NCI-H2196 treated with DMSO at 0.1 percent for 48 hours (cell line): ENCODE results near the gene SFXN5.

Source experiments
- DNase-seq: peaks from one replicate; lab custom pipeline; 2025; ENCODE audit not compliant: unreplicated experiment; lab: John Stamatoyannopoulos, UW

SFXN5 gene

DNA sequence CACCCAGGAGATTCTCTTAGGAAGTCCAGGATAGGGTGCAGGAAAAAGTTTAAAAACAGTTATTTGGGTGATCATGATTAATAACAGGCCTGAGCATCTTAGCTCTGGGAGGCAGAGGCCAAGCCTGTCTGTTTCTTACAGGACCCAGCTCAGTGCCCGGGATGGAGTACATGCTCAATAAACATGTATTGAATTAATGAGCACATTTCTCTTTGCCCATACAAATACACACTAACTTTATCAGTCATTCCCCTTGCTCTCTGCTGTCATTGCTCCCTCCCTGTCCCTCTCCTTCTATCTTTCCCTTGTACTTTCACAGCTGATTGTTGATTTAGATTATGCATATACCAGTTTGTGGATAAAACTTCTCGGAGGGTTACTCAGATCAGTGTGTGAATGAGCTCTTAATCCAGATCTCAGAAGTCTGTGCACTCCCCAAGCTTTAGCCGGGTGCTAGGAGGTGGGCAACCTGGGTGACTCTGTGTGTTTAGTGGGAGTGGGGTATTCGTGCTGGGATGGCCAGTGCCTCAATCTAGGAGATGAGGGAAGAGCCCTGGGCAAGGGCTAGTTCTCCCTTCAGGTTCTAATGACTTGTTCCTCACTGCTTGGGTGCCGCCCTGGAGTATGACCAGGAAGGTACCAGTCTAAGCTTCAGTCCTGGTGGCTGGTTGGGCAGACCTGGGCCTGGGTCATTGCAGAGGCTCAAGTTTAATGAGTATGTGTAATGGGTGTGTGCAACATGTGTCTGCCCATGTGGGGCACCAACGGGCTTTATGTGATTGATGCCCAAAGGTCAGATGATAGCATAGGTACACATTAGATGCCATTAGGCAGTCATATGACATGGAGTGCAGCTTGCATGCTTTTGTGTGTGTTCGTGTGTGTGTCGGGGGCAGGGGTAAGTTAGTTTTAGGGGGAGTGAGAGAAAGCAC is 143.6 kb downstream of the SFXN5 start:
- DNase-seq: no peak

- DNase-seq: no peak
Observed at GRCh38 chr2:72926811-72927465, 144.6 kb downstream of the SFXN5 start.

GRCh38 chr2:72926368-72926767 is 145.1 kb downstream of the SFXN5 start:
- DNase-seq: no peak

GRCh38 chr2:72925328-72925943 is 146.1 kb downstream of the SFXN5 start:
- no peak for DNase-seq

- DNase-seq: no peak
Observed at GRCh38 chr2:72924353-72925240, 146.9 kb downstream of the SFXN5 start.

GRCh38 chr2:72923833-72924352 is 147.6 kb downstream of the SFXN5 start:
- no peak for DNase-seq

DNA sequence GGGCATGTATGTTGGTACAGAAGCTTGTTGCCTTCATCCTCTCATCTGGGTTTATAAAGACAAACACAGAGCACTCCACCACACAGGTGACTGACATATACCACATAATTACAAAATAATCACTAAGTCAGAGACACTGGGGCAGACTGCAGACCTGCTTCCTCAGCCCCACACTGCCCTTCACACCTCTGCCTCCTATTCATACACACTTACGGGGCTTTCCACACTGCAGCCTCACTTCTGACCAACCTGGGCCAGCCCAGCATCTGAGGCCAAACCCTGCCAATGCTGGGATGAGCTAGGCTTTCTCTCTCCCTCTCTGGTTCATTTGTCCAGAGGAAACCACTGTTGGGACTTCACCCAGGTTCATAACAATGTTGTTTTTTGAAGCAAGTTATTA is 149.7 kb downstream of the SFXN5 start:
- DNase-seq: no peak

GRCh38 chr2:72921088-72921851 is 150.2 kb downstream of the SFXN5 start:
- DNase-seq: no peak

DNA sequence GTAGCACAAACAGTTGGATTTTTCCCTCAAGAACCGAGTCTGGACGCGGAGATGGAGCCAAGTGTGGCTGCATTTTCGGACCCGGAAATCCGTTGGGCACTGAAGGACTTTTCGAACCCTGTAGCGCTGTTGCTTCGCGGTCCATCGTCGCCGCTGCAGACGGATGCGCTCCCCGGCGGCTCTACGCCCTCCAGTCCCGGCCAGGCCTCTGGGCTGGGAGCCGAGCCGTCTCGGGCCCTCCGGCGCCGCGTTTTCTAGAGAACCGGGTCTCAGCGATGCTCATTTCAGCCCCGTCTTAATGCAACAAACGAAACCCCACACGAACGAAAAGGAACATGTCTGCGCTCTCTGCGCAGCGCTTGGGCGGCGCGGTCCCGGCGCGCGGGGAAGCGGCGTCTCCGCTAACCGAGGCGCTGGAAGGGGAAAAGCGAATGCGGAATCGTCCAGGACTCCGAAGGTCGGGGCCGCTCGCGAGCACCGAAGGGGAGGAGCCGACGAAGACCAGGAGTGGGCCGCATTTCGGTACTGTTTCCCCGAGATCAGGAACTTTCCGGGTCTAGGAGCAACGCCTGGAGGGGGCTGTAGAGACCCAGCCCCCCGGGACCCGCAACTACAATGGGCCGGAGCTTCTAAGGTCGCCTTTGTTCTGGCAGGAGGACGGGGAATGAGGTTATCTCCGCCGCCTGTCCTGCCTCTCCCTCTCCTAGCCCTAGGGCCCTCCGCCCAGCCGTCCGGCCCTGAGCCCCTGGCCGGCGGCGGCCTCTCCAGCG is 151.0 kb downstream of the SFXN5 start:
- DNase-seq: no peak

DNA sequence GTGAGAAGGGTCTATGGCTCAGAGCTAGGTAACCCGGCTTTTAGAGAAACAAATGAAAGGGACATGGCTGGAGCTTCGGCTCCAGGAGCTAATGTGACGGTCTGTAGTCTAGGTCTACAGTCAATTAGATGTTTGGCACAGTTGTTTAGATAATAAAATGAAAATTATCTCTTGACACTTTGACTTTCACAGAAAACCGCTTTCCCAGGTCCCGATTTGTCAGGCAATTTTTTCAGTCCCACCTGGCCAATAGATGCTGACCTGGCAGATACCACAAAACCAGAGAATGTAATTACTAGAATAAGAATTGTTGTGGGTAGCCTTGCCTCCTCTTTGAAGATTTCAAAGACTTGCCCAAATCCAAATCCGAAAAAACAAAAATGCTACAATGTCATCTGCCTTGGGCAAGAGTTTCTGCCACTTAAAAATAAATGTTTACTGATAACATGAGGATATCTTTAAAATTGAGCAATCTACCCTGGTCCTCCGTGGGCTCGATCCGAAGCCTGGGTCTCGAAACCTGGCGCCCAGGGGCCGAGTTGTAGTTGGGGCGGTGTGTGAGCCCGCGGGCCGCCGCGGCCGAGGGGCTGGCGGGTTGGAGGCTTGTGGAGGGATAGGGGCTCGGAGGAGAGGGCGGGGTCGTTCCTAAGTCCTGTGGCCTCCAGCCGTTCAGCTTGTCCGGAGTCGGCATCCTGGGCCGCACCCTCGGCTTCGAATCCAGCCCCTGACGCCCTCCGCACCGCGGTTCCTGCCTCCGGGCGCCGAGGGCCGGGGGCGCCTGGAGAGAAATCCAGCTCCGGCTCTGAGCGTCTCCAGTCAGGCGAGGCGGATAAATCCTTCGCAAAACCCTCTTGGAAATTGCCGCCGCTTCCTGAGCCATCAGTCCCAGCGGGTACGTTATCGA is 151.8 kb downstream of the SFXN5 start:
- DNase-seq: no peak

DNA sequence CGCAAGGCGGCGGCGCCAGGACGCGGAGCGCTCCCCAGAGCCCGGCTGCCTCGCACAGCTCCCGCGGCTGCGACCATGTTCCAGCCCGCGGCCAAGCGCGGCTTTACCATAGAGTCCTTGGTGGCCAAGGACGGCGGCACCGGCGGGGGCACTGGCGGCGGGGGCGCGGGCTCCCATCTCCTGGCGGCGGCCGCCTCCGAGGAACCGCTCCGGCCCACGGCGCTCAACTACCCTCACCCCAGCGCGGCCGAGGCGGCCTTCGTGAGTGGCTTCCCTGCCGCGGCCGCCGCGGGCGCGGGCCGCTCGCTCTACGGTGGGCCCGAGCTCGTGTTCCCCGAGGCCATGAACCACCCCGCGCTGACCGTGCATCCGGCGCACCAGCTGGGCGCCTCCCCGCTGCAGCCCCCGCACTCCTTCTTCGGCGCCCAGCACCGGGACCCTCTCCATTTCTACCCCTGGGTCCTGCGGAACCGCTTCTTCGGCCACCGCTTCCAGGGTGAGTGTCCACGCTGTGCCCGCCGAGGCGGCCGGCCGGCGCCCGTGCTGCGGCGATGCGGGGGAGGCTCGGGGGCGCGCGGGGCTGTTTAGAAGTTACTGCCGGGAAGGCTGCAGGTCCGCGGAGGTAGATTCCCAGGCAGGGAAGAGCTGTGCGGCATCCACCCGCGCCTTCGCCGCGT is 153.5 kb downstream of the SFXN5 start:
- no peak for DNase-seq

DNA sequence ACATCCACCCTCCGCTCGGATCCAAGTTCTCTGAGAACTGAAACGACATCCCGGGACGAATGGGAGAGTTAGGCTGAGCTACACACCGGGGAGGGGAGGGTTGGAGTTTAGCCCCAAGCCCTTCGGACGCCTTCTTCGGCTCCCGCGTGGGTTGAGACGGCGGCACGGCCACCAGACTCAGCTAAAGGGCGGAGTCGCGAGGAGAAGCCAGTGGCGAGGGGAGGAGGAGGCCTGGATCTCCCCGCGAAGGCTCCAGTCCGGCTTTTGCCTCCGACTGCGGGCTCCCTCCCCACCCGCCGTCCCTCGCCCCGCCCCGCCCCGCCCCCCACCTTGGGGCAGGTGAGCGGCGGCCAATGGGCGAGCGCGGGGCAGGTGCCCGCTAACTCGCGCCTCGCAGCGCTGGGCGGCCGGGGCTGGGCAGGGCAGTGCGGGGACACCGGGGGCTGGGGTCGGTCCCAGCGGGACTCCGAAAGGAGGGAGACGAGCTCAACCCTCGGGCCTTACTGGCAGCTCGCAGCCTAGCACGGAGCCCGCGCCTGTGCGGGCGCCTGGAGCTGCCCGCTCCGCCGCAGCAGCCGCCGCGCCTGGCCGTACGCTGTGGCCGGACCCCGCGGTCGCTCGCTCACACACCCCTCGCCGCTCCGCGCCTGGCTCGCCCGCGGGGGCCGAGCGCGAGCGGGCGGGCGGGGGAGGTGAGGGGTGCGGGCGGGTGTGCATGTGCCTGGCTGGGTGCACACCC is 154.2 kb downstream of the SFXN5 start, which contains the start of gene EMX1:
Gene EMX1, plus strand, starts transcription at position 382 of the 739 bp plus-strand sequence. Its CDS starts 334 bp downstream, at position 716.
- peak; percentile 55 for DNase-seq

- DNase-seq: no peak
Observed at GRCh38 chr2:72916743-72917137, 154.8 kb downstream of the SFXN5 start.

GRCh38 chr2:72915907-72916742 is 155.4 kb downstream of the SFXN5 start:
- DNase-seq: peak; percentile 25

- no peak for DNase-seq
Observed at GRCh38 chr2:72915320-72915906, 156.1 kb downstream of the SFXN5 start.
